PC-3 (cell line): ENCODE results near the gene PLIN1. TPM values are rescaled to one million over a fixed set of nuclear protein-coding genes. Genes with fewer than 3 reads are reported as not detected.

Experiments
- ATAC-seq: fragments of 200-7000 bp; cut with Tn5 transposase; 2 replicates; pipeline ENCODE4 v1.9.1; 2020; ENCODE audit warnings: mild to moderate bottlenecking, moderate library complexity
- BruUV-seq: library from RNA; stranded (reverse); fragments of 400-500 nt; replicated peaks from 2 replicates; lab custom pipeline; 2021; lab: Mats Ljungman, UMichigan
- CTCF ChIA-PET: fragments of 300-600 bp; sonication (Branson Sonifier 250); formaldehyde crosslinking; loops from one replicate; lab custom pipeline; 2022; ENCODE audit warnings: antibody characterized with exemption; lab: Charles Lee
- POLR2A ChIA-PET: fragments of 300-600 bp; sonication (Branson Sonifier 250); formaldehyde crosslinking; loops from one replicate; lab custom pipeline; 2022; ENCODE audit warnings: antibody characterized with exemption; ENCODE audit not compliant: unreplicated experiment; lab: Charles Lee
- DNase-seq: peaks from one replicate; pipeline ENCODE4 v3.0.0-alpha.2; 2015
- H2AFZ ChIP-seq: fragments of 300-600 bp; sonication (generic); 2 replicates; pipeline ENCODE4 v1.6.0; 2016; ENCODE audit warnings: antibody characterized with exemption, low read length
- H3F3A ChIP-seq: fragments of 300-600 bp; sonication (generic); one replicate; pipeline ENCODE4 v1.6.0; 2017; ENCODE audit warnings: antibody characterized with exemption, low read length, control low read depth, mild to moderate bottlenecking; ENCODE audit not compliant: unreplicated experiment
- H3K27ac ChIP-seq: fragments of 300-600 bp; sonication (generic); 2 replicates; pipeline ENCODE4 v1.5.1; 2016; ENCODE audit warnings: mild to moderate bottlenecking, low read length
- H3K27me3 ChIP-seq: fragments of 300-600 bp; sonication (generic); 2 replicates; pipeline ENCODE4 v1.6.1; 2016; ENCODE audit warnings: low read length, mixed read lengths
- H3K36me3 ChIP-seq: fragments of 300-600 bp; sonication (generic); 2 replicates; pipeline ENCODE4 v1.6.1; 2016; ENCODE audit warnings: low read depth, mixed run types, low read length, mixed read lengths
- H3K4me1 ChIP-seq: fragments of 300-600 bp; sonication (generic); 2 replicates; pipeline ENCODE4 v1.5.1; 2016; ENCODE audit warnings: low read length; ENCODE audit not compliant: insufficient read depth
- H3K4me2 ChIP-seq: fragments of 300-600 bp; sonication (generic); 2 replicates; pipeline ENCODE4 v1.6.0; 2016; ENCODE audit warnings: low read length
- H3K4me3 ChIP-seq: fragments of 300-600 bp; sonication (generic); 2 replicates; pipeline ENCODE4 v1.5.1; 2016; ENCODE audit warnings: mild to moderate bottlenecking, low read length, mixed read lengths
- H3K79me2 ChIP-seq: fragments of 300-600 bp; sonication (generic); 2 replicates; pipeline ENCODE4 v1.6.1; 2017; ENCODE audit warnings: low read length, mixed read lengths
- H3K9ac ChIP-seq: fragments of 300-600 bp; sonication (generic); 2 replicates; pipeline ENCODE4 v1.6.0; 2016; ENCODE audit warnings: mild to moderate bottlenecking, low read length
- H3K9me2 ChIP-seq: fragments of 300-600 bp; sonication (generic); replicated peaks from 2 replicates; pipeline ENCODE4 v1.6.1; 2016; ENCODE audit warnings: mixed run types, low read length, mixed read lengths
- H3K9me3 ChIP-seq: fragments of 300-600 bp; sonication (generic); 2 replicates; pipeline ENCODE4 v1.6.1; 2016; ENCODE audit warnings: low read length, mixed read lengths
- H4K20me1 ChIP-seq: fragments of 300-600 bp; sonication (generic); 2 replicates; pipeline ENCODE4 v1.6.1; 2016; ENCODE audit warnings: low read length, mixed read lengths
- CTCF ChIP-seq: fragments of 300-600 bp; sonication (generic); conservative IDR thresholded peaks from 2 replicates; pipeline ENCODE4 v1.5.1; 2017; ENCODE audit warnings: antibody characterized with exemption, low read depth, mild to moderate bottlenecking, low read length
- EZH2 ChIP-seq: fragments of 300-600 bp; sonication (generic); IDR thresholded peaks from one replicate; pipeline ENCODE4 v1.6.1; 2017; ENCODE audit warnings: antibody characterized with exemption, mild to moderate bottlenecking, low read length; ENCODE audit not compliant: unreplicated experiment
- EZH2phosphoT487 ChIP-seq: fragments of 300-600 bp; sonication (generic); IDR thresholded peaks from 2 replicates; pipeline ENCODE4 v1.6.1; 2018; ENCODE audit warnings: mild to moderate bottlenecking, antibody characterized with exemption, low read length, borderline replicate concordance
- intact Hi-C: fragments of 100-400 bp; cut with micrococcal nuclease; formaldehyde crosslinking; loops from 2 replicates; pipeline ENCODE4 v1.9.0; 2023
- total RNA-seq: library from RNA; depleted of rRNA; stranded (reverse); fragments of >200 nt; gene quantifications from 2 replicates; pipeline ENCODE4 v1.2.3, GENCODE V29; 2014

The PLIN1 gene
- total RNA-seq, 1 experiment from 2014 or later = 1.0 TPM

GRCh38 chr15:89646416-89647141 lies 32.6 kb downstream of the PLIN1 start:
- ChIA-PET CTCF (interaction anchor here (0.5 kb wide), 1 partner anchor 59 kb away, joined by 3 read pairs; no protein-coding TSS in a partner anchor), POLR2A (no interaction called here)
- Histone ChIP-seq H3K9me2 (no peaks in the 10 kb centered on the region), H3K36me3 (peaks cover 29% of the 10 kb centered on the region), H3K27ac (no peak overlapping the region), H3K79me2 (peaks cover 6% of the 10 kb centered on the region), H3K9ac (no peak overlapping the region), H2AFZ (no peak overlapping the region), H4K20me1 (no peaks in the 10 kb centered on the region), H3K4me2 (no peak overlapping the region), H3K9me3 (no peaks in the 10 kb centered on the region), H3K4me1 (no peaks in the 10 kb centered on the region), H3K27me3 (no peaks in the 10 kb centered on the region), H3K4me3 (no peak overlapping the region), H3F3A (no peaks in the 10 kb centered on the region)
- ATAC-seq = no peak
- BruUV-seq = no TSS peak
- TF ChIP-seq EZH2 (no peak), CTCF (no peak), EZH2phosphoT487 (no peak)
- intact Hi-C loops = no loop called here
- no peak for DNase-seq

DNA sequence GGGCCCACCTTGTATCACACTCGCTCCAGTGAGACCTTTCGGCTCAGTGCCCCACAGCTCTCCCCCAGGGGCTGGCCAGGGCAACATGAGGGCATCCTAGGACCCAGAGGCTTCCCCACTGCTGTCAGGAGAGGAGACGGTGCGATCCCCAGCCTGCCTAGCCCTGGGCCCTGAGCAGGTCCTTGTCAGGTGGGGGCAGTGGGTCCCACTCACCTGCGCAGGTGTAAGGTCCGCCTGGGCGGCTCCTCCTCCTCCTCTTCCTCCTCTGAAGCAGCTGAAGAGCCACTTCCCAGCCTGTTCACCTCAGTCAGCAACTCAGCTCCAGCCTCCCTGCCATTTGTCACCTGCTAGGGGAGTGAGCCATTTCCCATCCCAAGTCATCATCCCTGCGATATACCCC lies 33.5 kb downstream of the PLIN1 start:
- H4K20me1 ChIP-seq = no peaks in the 10 kb centered on the region
- ChIA-PET POLR2A (no interaction called here), CTCF (no interaction called here)
- H3F3A ChIP-seq = no peaks in the 10 kb centered on the region
- H3K9me2 ChIP-seq = no peaks in the 10 kb centered on the region
- H3K27me3 ChIP-seq = no peaks in the 10 kb centered on the region
- H3K9ac ChIP-seq = no peak overlapping the region
- no peaks in the 10 kb centered on the region for H3K4me1 ChIP-seq
- 0 out of 2 replicates have a peak, but pooled peaks cover 2% of the 10 kb centered on the region for H3K79me2 ChIP-seq
- intact Hi-C loops = no loop called here
- H2AFZ ChIP-seq = no peak overlapping the region
- ATAC-seq (no peak), DNase-seq (no peak)
- H3K4me2 ChIP-seq = no peak overlapping the region
- no peaks in the 10 kb centered on the region for H3K9me3 ChIP-seq
- no peak overlapping the region for H3K27ac ChIP-seq
- TF ChIP-seq EZH2phosphoT487 (no peak), CTCF (no peak), EZH2 (no peak)
- no TSS peak for BruUV-seq
- peaks cover 34% of the 10 kb centered on the region for H3K36me3 ChIP-seq
- no peak overlapping the region for H3K4me3 ChIP-seq

GRCh38 chr15:89642106-89642505 lies 37.1 kb downstream of the PLIN1 start:
- Histone ChIP-seq H3K4me3 (no peak overlapping the region), H2AFZ (no peak overlapping the region), H3K27ac (no peak overlapping the region), H3K4me2 (no peak overlapping the region), H3K79me2 (no peaks in the 10 kb centered on the region), H3K9me2 (no peaks in the 10 kb centered on the region), H3K9ac (no peak overlapping the region), H3K36me3 (peaks cover 32% of the 10 kb centered on the region), H3K27me3 (no peaks in the 10 kb centered on the region), H3F3A (no peaks in the 10 kb centered on the region), H3K9me3 (no peaks in the 10 kb centered on the region), H3K4me1 (no peaks in the 10 kb centered on the region), H4K20me1 (no peaks in the 10 kb centered on the region)
- intact Hi-C loops = no loop called here
- DNase-seq (no peak), ATAC-seq (no peak)
- CTCF ChIA-PET = no interaction called here
- TF ChIP-seq EZH2phosphoT487 = no peak
- TF ChIP-seq CTCF = no peak
- POLR2A ChIA-PET = no interaction called here
- BruUV-seq = no TSS peak
